LNCaP clone FGC (cell line): ENCODE measurements around the gene ATP5F1B.

Experiments
- DNase-seq: peaks from one replicate; pipeline ENCODE4 v3.0.0-alpha.2; 2011; ENCODE audit warnings: low read depth
- H3K4me3 ChIP-seq: 2 replicates; pipeline ENCODE4 v1.5.1; 2011; ENCODE audit warnings: mild to moderate bottlenecking, low read depth, low read length, control low read depth
- TF ChIP-seq, protein P1 (sequence below): IDR thresholded peaks from 2 replicates; pipeline ENCODE4 v1.5.1; 2012; ENCODE audit warnings: mild to moderate bottlenecking; ENCODE audit not compliant: control insufficient read depth, insufficient read depth; ENCODE audit errors: extremely low read depth

The ATP5F1B gene

DNA sequence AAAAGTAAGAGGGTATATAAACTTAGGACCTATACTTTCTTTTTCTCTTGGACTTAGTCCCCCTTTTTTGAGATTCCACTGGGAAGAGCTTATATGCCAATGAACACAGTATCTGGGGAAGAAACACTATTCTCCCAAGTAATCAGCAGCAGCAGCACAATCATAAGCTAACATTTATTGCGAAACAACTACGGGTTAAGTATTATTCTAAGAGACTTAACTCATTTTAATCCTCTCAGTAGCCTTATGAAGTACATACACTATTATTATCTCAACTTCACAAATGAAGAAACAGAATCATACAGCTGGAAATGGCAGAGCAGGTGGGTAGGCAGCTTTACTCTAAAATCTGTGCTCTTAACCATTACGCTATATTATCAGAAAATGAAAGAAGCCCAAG, 43.5 kb downstream of the ATP5F1B start:
- TF ChIP-seq, protein P1, sequence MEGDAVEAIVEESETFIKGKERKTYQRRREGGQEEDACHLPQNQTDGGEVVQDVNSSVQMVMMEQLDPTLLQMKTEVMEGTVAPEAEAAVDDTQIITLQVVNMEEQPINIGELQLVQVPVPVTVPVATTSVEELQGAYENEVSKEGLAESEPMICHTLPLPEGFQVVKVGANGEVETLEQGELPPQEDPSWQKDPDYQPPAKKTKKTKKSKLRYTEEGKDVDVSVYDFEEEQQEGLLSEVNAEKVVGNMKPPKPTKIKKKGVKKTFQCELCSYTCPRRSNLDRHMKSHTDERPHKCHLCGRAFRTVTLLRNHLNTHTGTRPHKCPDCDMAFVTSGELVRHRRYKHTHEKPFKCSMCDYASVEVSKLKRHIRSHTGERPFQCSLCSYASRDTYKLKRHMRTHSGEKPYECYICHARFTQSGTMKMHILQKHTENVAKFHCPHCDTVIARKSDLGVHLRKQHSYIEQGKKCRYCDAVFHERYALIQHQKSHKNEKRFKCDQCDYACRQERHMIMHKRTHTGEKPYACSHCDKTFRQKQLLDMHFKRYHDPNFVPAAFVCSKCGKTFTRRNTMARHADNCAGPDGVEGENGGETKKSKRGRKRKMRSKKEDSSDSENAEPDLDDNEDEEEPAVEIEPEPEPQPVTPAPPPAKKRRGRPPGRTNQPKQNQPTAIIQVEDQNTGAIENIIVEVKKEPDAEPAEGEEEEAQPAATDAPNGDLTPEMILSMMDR = no peak
- DNase-seq = no peak
- H3K4me3 ChIP-seq = no peak overlapping the region

DNA sequence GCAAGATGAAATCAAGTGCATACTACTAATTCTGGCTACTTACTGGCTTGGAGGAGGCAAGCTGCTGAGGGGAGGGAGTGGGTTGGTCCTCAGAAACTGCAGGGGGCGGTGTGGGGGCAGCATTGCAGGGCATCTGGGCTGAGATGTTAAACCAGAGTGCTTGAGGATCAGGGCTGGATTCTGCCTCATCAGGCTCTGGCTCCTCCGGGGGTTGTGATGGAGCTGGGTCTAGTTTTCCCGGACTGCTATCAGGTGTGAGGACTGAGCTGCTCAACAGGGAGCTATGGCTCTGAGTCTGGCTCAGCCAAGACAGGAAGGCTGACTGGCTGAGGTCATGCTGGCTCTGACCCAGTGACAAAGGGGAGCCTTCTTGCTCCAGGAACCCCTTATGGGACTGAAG, 44.3 kb downstream of the ATP5F1B start:
- TF ChIP-seq, protein P1 = no peak
- no peak for DNase-seq

DNA sequence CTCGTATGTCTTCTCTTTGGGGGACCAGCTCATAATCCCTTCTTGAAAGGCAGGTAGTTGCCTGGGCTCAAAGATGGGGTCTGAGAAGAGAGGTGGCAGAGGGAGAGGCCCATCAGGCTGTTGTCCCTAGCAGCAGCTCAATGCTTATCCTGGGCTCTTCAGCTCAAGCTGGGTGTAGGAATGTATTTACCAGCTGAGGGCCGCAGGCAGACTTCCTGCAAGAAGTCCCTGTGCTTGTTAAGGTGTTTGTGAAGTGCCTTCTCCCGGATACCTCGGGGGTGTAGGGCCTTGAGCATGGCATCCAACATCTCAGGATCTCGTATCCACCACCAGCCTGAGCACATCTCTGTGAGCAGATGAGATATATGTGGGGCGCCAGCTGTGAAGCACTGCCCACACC, 45.0 kb downstream of the ATP5F1B start:
- TF ChIP-seq, protein P1 = no peak
- DNase-seq = no peak
- no peak overlapping the region for H3K4me3 ChIP-seq

More for the DNA sequence above, 44.3 kb downstream of the ATP5F1B start:
- H3K4me3 ChIP-seq = no peak overlapping the region

DNA sequence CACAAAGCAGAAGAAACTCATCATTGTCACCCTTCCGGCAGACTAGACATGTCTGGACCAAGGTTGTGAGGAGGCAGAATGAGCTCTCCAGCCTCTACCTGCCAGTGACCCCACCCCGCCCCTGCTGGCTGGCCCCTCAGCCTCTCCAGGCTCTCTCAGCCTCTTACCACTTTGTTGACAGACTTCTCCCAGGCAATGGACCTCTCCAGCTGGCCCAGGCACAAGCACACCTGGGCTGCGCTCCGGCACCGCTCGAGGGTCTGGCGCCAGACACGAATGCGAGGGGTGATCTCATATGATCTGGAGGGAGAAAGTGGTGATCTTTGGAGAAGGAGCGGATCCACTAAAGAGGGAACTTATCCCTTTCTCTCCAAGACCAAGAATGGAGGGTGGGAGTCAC, 46.0 kb downstream of the ATP5F1B start:
- no peak for DNase-seq
- TF ChIP-seq, protein P1 = no peak
- H3K4me3 ChIP-seq = no peak overlapping the region

DNA sequence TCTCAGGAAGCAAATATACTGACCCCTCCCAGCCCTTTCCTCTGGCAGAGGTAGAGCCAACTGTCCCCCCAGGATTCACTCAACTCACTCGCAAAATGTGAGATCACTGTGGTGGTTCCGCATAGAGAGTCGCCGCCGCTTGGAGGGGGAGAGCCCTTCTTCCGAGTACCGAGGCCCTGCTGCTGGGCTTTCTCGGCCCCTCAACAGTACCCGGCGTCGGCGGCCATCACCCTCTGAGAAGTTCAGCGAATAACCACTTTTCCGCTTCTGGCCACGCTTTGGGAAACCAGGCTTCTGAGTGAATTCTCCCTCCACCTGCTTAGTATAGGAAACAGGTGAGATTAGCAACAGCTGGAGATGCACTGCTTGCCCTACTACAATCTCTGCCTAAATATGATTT, 46.7 kb downstream of the ATP5F1B start:
- no peak for DNase-seq
- no peak overlapping the region for H3K4me3 ChIP-seq
- TF ChIP-seq, protein P1 = no peak

DNA sequence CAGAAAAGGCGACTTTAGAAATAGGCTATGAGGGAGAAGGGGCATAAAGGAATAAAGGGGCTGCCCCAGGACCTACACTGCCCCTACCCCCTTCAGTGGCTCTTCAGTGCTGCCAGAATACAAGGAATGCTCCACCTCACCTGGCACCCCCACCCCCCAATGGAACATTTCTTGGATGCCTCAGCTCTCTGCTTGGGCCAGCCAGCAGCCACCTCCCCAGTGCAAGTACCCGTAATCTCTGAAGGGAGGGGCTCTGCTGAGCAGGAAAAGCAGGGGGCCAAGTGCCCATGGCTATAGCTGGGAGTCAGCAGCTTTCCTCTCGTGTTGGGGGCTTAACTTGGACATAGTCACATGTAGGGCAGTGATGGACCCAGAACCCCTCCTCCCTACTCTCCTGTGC, 49.0 kb downstream of the ATP5F1B start:
- no peak for DNase-seq
- H3K4me3 ChIP-seq = no peak overlapping the region

More for the DNA sequence above, 49.0 kb downstream of the ATP5F1B start:
- TF ChIP-seq, protein P1 = no peak
